GM19463 (cell line): ENCODE measurements around the gene RFNG.

Source experiments
- ATAC-seq: cut with Tn5 transposase; IDR thresholded peaks from one replicate; pipeline ENCODE4 v1.9.1; 2021; ENCODE audit warnings: mild to moderate bottlenecking, moderate library complexity; ENCODE audit not compliant: unreplicated experiment

The RFNG gene

GRCh38 chr17:82016061-82016874 lies 35.3 kb downstream of the RFNG start:
- ATAC-seq = no peak

GRCh38 chr17:82015311-82015971 lies 36.2 kb downstream of the RFNG start:
- ATAC-seq = no peak

GRCh38 chr17:82014971-82015310 lies 36.7 kb downstream of the RFNG start:
- ATAC-seq = no peak

GRCh38 chr17:82014432-82014831 lies 37.2 kb downstream of the RFNG start:
- ATAC-seq = no peak

GRCh38 chr17:82013772-82014321 lies 37.8 kb downstream of the RFNG start:
- no peak for ATAC-seq

- ATAC-seq = no peak
Observed at GRCh38 chr17:82013341-82013740, 38.3 kb downstream of the RFNG start.

GRCh38 chr17:82012640-82013295 lies 38.8 kb downstream of the RFNG start:
- ATAC-seq = no peak

- no peak for ATAC-seq
Observed at GRCh38 chr17:82012261-82012639, 39.4 kb downstream of the RFNG start.

- ATAC-seq = no peak
Observed at GRCh38 chr17:82011617-82012187, 39.9 kb downstream of the RFNG start.

- ATAC-seq = no peak
Observed at GRCh38 chr17:82010575-82011525, 40.8 kb downstream of the RFNG start.

GRCh38 chr17:82009413-82009812 lies 42.2 kb downstream of the RFNG start:
- no peak for ATAC-seq

GRCh38 chr17:82008941-82009405 lies 42.6 kb downstream of the RFNG start:
- no peak for ATAC-seq

- no peak for ATAC-seq
Observed at GRCh38 chr17:82008258-82008940, 43.2 kb downstream of the RFNG start.

- no peak for ATAC-seq
Observed at GRCh38 chr17:82007495-82008257, 43.9 kb downstream of the RFNG start.

GRCh38 chr17:82007228-82007494 lies 44.5 kb downstream of the RFNG start:
- ATAC-seq = no peak

GRCh38 chr17:82006468-82007227 lies 45.0 kb downstream of the RFNG start:
- no peak for ATAC-seq

GRCh38 chr17:82005701-82006348 lies 45.8 kb downstream of the RFNG start:
- ATAC-seq = no peak
